GM12878 (cell line): ENCODE data around the gene VEPH1. TPM values are rescaled to one million over a fixed set of nuclear protein-coding genes. Genes with fewer than 3 reads are reported as not detected.

Experiments used
- ATAC-seq: fragments of 200-7000 bp; cut with Tn5 transposase; 3 replicates; pipeline ENCODE4 v1.9.1; 2020; ENCODE audit warnings: mild to moderate bottlenecking, moderate library complexity
- BruUV-seq: library from RNA; stranded (reverse); fragments of 400-500 nt; replicated peaks from 2 replicates; lab custom pipeline; 2021; lab: Mats Ljungman, UMichigan
- CTCF ChIA-PET: fragments of 300-600 bp; sonication (Branson Sonifier 250); formaldehyde crosslinking; extraction: SDS; loops from one replicate; lab custom pipeline; 2021; ENCODE audit warnings: inconsistent platforms; lab: Yijun Ruan, JAX
- POLR2A ChIA-PET: fragments of 350-600 bp; formaldehyde crosslinking; extraction: SDS; loops from one replicate; lab custom pipeline; 2021; ENCODE audit warnings: inconsistent platforms; lab: Charles Lee
- RAD21 ChIA-PET: fragments of 300-600 bp; sonication (Branson Sonifier 250); formaldehyde crosslinking; loops from one replicate; lab custom pipeline; 2023; ENCODE audit warnings: antibody characterized with exemption; ENCODE audit not compliant: unreplicated experiment; lab: Charles Lee
- SMC1A ChIA-PET: fragments of 300-600 bp; sonication (Branson Sonifier 250); formaldehyde crosslinking; loops from one replicate; lab custom pipeline; 2023; ENCODE audit not compliant: unreplicated experiment, uncharacterized antibody; lab: Charles Lee
- DNase-seq: peaks from one replicate; pipeline ENCODE4 v3.0.0-alpha.2; 2011; ENCODE audit warnings: low read depth, low spot score
- FAIRE-seq: peaks from 3 replicates; lab custom pipeline; 2011; peaks lifted over from hg19 to GRCh38; lab: Jason Lieb, UNC
- H2AFZ ChIP-seq: 2 replicates; pipeline ENCODE4 v1.6.0; 2011; ENCODE audit warnings: low read depth, low read length, control low read depth; ENCODE audit not compliant: control insufficient read depth
- H3K27ac ChIP-seq: 2 replicates; pipeline ENCODE4 v1.5.1; 2011; ENCODE audit warnings: control low read depth; ENCODE audit not compliant: control insufficient read depth, insufficient read depth
- H3K27me3 ChIP-seq, 2 experiments: replicated peaks in 1 of 2; 2 replicates each; pipeline versions ENCODE4 v1.6.0 to v1.6.1; 2011; ENCODE audit warnings: low read length in 1 of 2; ENCODE audit not compliant: control insufficient read depth in 2 of 2, insufficient read depth in 2 of 2
- H3K36me3 ChIP-seq, 2 experiments: 2 replicates each; pipeline ENCODE4 v1.5.1; 2011; ENCODE audit warnings: low read length in 1 of 2; ENCODE audit not compliant: control insufficient read depth in 2 of 2, insufficient read depth in 2 of 2
- H3K4me1 ChIP-seq: 2 replicates; pipeline ENCODE4 v1.6.1; 2011; ENCODE audit warnings: mild to moderate bottlenecking, low read length, moderate library complexity, mixed read lengths; ENCODE audit not compliant: control insufficient read depth, insufficient read depth
- H3K4me2 ChIP-seq: 2 replicates; pipeline ENCODE4 v1.6.0; 2011; ENCODE audit warnings: control low read depth; ENCODE audit not compliant: control insufficient read depth, insufficient read depth
- H3K4me3 ChIP-seq: fragments of 200-600 bp; sonication (generic); 2 replicates; pipeline ENCODE4 v1.5.1; 2016
- H3K79me2 ChIP-seq: 2 replicates; pipeline ENCODE4 v1.6.0; 2011; ENCODE audit warnings: low read length; ENCODE audit not compliant: control insufficient read depth, insufficient read depth
- H3K9ac ChIP-seq: 2 replicates; pipeline ENCODE4 v1.8.0; 2011; ENCODE audit warnings: low read length, control low read depth, mixed read lengths; ENCODE audit not compliant: control insufficient read depth, insufficient read depth
- H3K9me3 ChIP-seq: replicated peaks from 3 replicates; pipeline ENCODE4 v1.5.1; 2011; ENCODE audit warnings: mild to moderate bottlenecking, low read length; ENCODE audit not compliant: control insufficient read depth, insufficient read depth
- H4K20me1 ChIP-seq: 2 replicates; pipeline ENCODE4 v1.6.0; 2011; ENCODE audit not compliant: control insufficient read depth, insufficient read depth
- BCL3 ChIP-seq: IDR thresholded peaks from 2 replicates; pipeline ENCODE4 v1.6.1; 2011; ENCODE audit warnings: borderline replicate concordance, low read depth, mild to moderate bottlenecking, moderate library complexity, low read length; ENCODE audit not compliant: insufficient read depth, poor library complexity, severe bottlenecking
- CEBPZ ChIP-seq: fragments of 150-350 bp; IDR thresholded peaks from 2 replicates; pipeline ENCODE4 v1.6.1; 2016; ENCODE audit warnings: low read depth, low read length
- NRF1 ChIP-seq: conservative IDR thresholded peaks from 2 replicates; pipeline ENCODE4 v1.6.1; 2011; ENCODE audit warnings: mild to moderate bottlenecking, low read depth, low read length, improper control_type of control experiment
- PBX3 ChIP-seq: IDR thresholded peaks from 2 replicates; pipeline ENCODE4 v1.6.1; 2011; ENCODE audit warnings: mild to moderate bottlenecking, low read depth, low read length, moderate library complexity; ENCODE audit not compliant: insufficient replicate concordance
- SMAD1 ChIP-seq: fragments of 450-650 bp; IDR thresholded peaks from 2 replicates; pipeline ENCODE4 v1.6.1; 2018; ENCODE audit warnings: mild to moderate bottlenecking, low read depth; ENCODE audit not compliant: partially characterized antibody
- ZBTB4 ChIP-seq: fragments of 450-650 bp; formaldehyde crosslinking; IDR thresholded peaks from 2 replicates; pipeline ENCODE4 v1.4.0; 2022; ENCODE audit warnings: mild to moderate bottlenecking, moderate library complexity
- WGBS: methylation state at CpG from one replicate; pipeline ENCODE4 v1.1.6; 2016; ENCODE audit warnings: low lambda C conversion rate; ENCODE audit not compliant: insufficient replicate concordance, insufficient coverage; ENCODE audit errors: missing lambda C conversion rate; 5-methylcytosine and 5-hydroxymethylcytosine counted together
- in situ Hi-C: fragments of 300-500 bp; cut with MboI; formaldehyde crosslinking; loops from 9 replicates; pipeline ENCODE4 v1.14.3; 2018; ENCODE audit warnings: mixed read lengths
- intact Hi-C: fragments of 100-400 bp; cut with micrococcal nuclease; formaldehyde crosslinking; loops from one replicate; pipeline ENCODE4 v1.14.2; 2022; ENCODE audit not compliant: unreplicated experiment
- polyA plus RNA-seq, 11 experiments: library from polyadenylated mRNA; depleted of rRNA in 4 of 11; unstranded in 6 of 11; stranded (reverse) in 5 of 11; fragments of >200 nt; fragmentation: Nextera tagmentation in 4 of 11; fragmentation: Illumina TruSeq in 1 of 11; extraction: Ambion mirVana in 4 of 11; extraction: Trizol in 1 of 11; gene quantifications; 1 replicate in 1 of 11; 2 replicates in 10 of 11; pipeline versions ENCODE4 v1.2.1 to v1.2.3, GENCODE V29; 2011 to 2016; ENCODE audit warnings: inconsistent platforms in 2 of 11, missing spikeins in 2 of 11, low read depth in 1 of 11
- total RNA-seq, 4 experiments: library from RNA; depleted of rRNA in 3 of 4; stranded (reverse); fragments of >200 nt in 3 of 4; fragmentation: Illumina TruSeq in 1 of 4; extraction: Trizol in 1 of 4; gene quantifications; 2 replicates each; pipeline versions ENCODE4 v1.2.1 to v1.2.3, GENCODE V29; 2013 to 2021

Gene VEPH1
- total and polyA plus RNA-seq, 10 of the 15 experiments (the other 5 are each of a cell fraction or from before 2014, with no cell fraction given) = 0.04 to 0.26 (median 0.17) TPM; not detected in 7

- no peak for DNase-seq
Observed at GRCh38 chr3:157523814-157524213, 20.6 kb upstream of the VEPH1 start.

GRCh38 chr3:157522648-157523047 is 19.4 kb upstream of the VEPH1 start:
- H3K27me3 ChIP-seq = no peaks in the 10 kb centered on the region
- in situ Hi-C loops (no loop called here), intact Hi-C loops (no loop called here)
- no peak overlapping the region for H3K4me2 ChIP-seq
- H3K36me3 ChIP-seq = no peaks in the 10 kb centered on the region
- H3K79me2 ChIP-seq = no peaks in the 10 kb centered on the region
- CTCF ChIA-PET = interaction anchor here (0.7 to 1.7 kb wide), 3 partner anchors 9 to 50 kb away, joined by 3 to 12 read pairs (median 5); no protein-coding TSS in a partner anchor
- no TSS peak for BruUV-seq
- no peak overlapping the region for H3K27ac ChIP-seq
- no peaks in the 10 kb centered on the region for H3K9me3 ChIP-seq
- no peak for FAIRE-seq
- no peak for DNase-seq
- no peak overlapping the region for H2AFZ ChIP-seq
- POLR2A ChIA-PET = no interaction called here
- no peaks in the 10 kb centered on the region for H3K4me1 ChIP-seq
- no peak overlapping the region for H3K4me3 ChIP-seq
- RAD21 ChIA-PET = interaction anchor here (0.7 kb wide), 1 partner anchor 10 kb away, joined by 3 read pairs; no protein-coding TSS in a partner anchor
- ATAC-seq = no peak
- H4K20me1 ChIP-seq = no peaks in the 10 kb centered on the region
- H3K9ac ChIP-seq = no peak overlapping the region
- SMC1A ChIA-PET = interaction anchor here (1.3 kb wide), 1 partner anchor 50 kb away, joined by 3 read pairs; no protein-coding TSS in a partner anchor
- TF ChIP-seq CEBPZ = no peak
- TF ChIP-seq BCL3 = no peak
- TF ChIP-seq SMAD1 = no peak
- no peak for TF ChIP-seq PBX3
- TF ChIP-seq NRF1 = no peak
- no peak for TF ChIP-seq ZBTB4

More at GRCh38 chr3:157523814-157524213, 20.6 kb upstream of the VEPH1 start:
- no peak overlapping the region for H2AFZ ChIP-seq
- intact Hi-C loops = no loop called here
- H3K27me3 ChIP-seq = no peaks in the 10 kb centered on the region
- no peak for TF ChIP-seq NRF1
- TF ChIP-seq, all 136 proteins: peak for 0
- FAIRE-seq (no peak), ATAC-seq (no peak)
- Histone ChIP-seq H3K4me3 (no peak overlapping the region), H3K27ac (no peak overlapping the region), H3K4me2 (no peak overlapping the region), H3K79me2 (no peaks in the 10 kb centered on the region), H4K20me1 (no peaks in the 10 kb centered on the region), H3K36me3 (no peaks in the 10 kb centered on the region), H3K4me1 (no peaks in the 10 kb centered on the region), H3K9ac (no peak overlapping the region), H3K9me3 (no peaks in the 10 kb centered on the region)
- ChIA-PET SMC1A (no interaction called here), CTCF (interaction anchor here (0.8 kb wide), 1 partner anchor 9 kb away, joined by 3 read pairs; no protein-coding TSS in a partner anchor), POLR2A (no interaction called here), RAD21 (no interaction called here)
- BruUV-seq = no TSS peak
- WGBS = 0% methylated on average over 1 of the region's 1 CpG
- in situ Hi-C loops = no loop called here
